Renal pelvis (tissue), 4 donors: ENCODE measurements around the gene PPP2R5E. TPM values are rescaled to one million over a fixed set of nuclear protein-coding genes. Genes with fewer than 3 reads are reported as not detected.
"Not testable (repeated sequence)": the region's sequence is repeated elsewhere in the genome, so short reads cannot be mapped to it uniquely, and the experiment has no call there.

ENCODE experiments used
- DNase-seq: peaks from one replicate; pipeline ENCODE4 v3.0.0-alpha.2; 2013
- polyA plus RNA-seq, 3 donors: library from polyadenylated mRNA; unstranded; fragments of 120-200 nt; gene quantifications; one replicate each; pipeline ENCODE4 v1.2.1, GENCODE V29; 2013; ENCODE audit not compliant: insufficient read length in 3 of 3

The PPP2R5E gene
- polyA plus RNA-seq, 3 donors, result 34.5 to 35.3 (median 34.7) TPM

DNA sequence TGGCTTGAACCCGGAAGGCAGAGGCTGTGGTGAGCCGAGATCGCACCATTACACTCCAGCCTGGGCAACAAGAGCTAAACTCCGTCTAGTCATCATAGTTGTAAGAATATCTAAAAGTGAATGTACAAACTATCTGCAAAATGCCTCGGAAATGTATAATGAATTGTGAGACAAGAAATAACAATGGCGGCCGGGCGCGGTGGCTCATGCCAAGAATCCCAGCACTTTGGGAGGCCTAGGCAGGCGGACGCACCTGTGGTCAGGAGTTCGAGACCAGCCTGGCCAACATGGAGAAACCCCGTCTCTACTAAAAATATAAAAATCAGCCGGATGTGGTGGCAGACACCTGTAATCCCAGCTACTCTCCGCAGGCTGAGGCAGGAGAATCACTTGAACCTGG is 9.7 kb downstream of the PPP2R5E start:
- DNase-seq, result no peak

DNA sequence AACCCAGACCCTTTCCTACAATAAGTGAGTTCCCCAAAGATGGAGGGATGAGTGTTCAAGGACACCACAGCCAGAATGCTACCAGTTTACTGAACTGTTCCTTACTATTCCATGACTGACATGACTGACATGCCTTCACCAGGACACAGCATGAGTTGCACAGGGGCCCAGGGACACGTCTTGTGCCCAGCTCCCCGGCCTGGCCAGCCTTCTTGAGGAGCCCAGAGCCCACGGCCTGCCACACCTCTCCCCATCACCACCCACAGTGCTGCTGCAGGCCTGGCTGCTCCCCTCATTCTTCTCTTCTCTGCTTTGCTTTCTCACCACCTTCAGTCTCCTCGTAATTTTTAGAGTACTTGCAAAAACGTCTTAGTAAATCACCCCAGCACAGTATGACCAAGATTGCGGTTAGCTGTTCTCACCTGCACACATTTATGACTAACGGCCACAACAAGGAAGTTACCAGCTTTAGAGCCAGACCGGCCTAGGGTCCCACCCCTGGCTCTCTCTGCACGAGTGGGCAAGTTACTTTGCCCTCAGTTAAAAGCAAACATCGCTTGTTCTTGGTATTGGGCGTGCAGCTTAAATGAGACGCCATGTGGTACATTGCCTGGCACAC is 18.5 kb downstream of the PPP2R5E start:
- no peak for DNase-seq

DNA sequence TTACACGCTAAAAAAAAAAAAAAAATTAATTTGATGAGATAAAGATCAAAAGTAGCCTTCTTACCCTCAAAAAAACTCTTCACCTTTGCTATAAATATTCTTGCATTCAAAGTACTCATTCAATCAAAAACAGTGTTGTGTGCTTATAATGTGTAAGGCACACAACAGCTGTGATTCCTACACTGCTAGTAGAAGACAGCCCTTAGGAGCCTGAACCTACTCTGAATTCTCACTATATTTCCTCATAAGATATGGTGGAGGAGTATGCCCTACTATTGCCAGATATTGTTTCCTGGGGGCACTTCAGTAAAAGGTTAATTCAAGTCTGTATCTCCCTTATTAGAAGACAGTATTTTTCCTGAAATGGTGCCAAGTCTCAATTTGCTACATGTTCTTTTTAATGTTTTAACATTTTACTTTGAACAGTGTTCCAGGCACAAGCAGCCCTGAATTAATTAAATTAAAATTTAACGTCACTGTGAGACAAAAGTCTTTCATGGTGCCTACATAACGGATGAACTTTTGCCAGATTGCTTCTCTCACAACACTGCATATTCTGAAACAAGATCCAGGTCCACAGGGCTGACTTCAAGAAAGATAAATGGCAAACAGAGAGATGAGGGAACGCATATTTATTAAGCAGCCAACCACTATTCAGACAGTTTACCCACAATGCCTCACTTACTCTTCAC is 19.3 kb downstream of the PPP2R5E start:
- DNase-seq, result no peak

DNA sequence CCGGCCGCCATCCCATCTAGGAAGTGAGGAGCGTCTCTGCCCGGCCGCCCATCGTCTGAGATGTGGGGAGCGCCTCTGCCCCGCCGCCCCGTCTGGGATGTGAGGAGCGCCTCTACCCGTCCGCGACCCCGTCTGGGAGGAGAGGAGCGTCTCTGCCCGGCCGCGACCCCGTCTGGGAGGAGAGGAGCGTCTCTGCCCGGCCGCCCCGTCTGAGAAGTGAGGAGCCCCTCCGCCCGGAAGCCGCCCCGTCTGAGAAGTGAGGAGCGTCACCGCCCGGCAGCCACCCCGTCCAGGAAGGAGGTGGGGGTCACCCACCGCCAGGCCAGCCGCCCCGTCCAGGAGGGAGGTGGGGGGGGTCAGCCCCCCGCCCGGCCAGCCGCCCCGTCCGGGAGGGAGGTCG is 20.7 kb downstream of the PPP2R5E start:
- DNase-seq, result not testable (repeated sequence)

DNA sequence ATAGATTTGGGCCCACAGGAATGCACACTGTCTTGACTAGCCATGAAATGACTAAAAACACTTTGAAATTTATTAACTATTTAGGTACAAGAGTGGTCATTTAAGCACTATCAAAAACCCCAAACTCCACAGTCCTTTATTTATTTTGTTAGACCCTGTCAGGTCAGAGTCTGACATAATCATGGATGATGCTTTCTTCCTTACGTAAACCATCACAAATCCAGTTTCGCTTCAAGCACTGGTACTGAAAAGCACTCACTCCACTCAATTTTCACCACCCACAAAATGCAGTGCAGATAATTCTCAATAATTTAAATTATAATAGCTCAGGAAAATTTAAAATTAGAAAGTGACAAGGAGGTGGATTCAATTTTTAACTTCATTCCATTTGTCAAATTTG is 25.8 kb downstream of the PPP2R5E start:
- no peak for DNase-seq

DNA sequence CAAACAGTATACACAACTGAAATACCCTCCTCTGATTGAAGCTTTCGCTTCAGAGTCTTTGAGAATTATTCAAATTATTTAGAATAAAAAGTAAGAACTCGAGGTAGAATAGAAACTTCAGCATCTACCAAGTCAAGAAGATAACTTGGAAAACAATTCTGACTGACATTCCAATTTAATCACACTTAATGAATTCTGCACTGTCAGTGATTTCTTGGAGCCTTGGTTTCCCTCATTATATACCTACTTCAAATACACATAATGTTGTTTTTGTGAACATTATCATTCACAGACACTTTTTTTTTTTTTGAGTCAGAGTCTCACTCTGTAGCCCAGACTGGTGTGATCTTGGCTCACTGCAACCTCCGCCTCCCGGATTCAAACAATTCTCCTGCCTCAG is 27.9 kb downstream of the PPP2R5E start:
- no peak for DNase-seq

DNA sequence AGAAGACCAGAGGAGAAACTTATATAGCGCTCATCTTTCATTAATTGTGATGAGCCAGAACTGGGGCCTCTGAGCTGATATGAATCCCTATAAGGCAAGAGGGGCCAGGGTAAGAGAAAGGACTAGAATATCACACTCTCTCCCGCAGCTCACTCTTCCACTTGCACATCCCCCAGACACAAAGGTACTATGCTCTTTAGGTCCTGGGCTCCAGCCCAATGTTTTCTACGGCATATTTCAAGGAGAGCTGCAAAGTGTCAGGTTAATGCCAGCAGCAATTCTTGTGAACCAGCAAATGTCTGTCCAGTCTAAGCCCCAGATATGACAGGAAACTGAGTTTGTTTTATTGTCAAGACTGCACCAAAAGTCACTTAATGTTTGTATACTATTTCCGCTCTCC is 29.4 kb downstream of the PPP2R5E start:
- DNase-seq, result no peak

DNA sequence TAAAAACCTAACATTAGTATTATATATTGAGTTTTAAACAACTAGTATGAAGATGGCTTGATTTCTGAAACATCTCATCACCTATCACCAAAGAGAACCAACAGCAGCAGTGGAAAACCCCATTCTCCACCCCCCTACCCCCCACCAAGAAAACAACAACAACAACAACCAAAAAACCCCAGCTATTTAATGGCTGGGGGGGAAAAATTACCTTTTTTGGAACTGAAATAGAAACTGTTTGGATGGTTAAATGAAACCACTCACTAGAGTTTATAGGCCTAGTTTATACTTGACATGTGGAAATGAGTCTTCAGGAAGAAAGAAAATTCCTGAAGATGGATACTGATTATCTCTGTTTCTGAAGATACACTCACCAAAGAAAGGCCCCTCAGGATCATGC is 30.3 kb downstream of the PPP2R5E start:
- DNase-seq, result no peak

DNA sequence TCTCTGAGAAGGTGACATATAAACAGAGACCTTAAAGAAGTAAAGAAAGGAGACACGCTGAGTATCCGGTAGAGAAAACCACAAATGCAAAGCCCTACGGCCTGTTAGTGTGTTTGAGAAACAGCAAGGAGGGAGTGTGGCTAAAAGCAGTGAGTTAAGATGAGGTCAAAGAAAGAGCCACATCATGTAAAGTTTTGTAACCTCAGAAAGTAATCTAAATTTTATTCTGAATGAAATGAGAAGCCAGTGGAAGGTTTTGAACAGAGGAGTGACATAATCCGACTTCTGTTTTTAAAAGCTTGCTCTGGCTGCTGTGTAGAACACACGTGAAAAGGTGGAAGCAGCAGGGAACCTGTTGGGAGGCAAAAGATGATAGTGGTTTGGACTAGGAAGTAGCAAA is 32.6 kb downstream of the PPP2R5E start:
- no peak for DNase-seq

DNA sequence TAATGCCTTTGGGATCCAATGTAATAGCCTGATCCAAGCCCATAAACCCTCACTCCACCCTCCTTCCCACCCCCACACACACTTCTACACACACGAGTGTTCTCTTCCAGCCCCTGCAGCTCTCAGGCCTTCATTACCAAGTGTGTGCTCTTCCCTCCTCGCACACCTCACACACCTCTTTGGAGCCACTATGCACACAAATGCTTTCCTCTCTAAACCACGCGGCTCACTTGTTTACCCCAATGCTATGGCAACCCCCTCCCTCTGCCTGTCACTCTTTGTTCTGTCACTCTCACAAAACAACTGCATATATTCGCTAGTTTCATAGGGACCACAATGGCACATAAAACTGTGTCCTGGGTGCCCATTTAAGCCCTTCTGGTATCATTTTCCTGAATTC is 35.1 kb downstream of the PPP2R5E start:
- DNase-seq, result no peak

DNA sequence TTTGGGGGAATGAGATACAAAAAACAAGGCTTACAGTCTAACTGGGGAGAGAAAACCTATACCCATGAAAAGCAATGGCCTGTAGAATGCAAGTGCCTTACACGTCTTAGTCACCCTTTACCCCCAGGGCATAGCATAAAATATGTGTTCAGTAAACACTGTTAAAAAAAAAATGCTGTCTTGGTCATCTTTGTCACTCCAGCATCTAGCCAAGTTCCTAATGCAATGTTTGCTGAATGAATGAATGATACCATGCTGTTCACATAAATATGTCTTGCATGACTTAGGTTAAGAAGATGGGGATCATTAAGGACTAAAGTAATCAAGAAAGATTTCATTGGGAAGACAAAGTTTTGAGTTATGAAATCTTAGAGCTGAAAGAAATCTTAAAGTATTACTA is 38.5 kb downstream of the PPP2R5E start:
- no peak for DNase-seq

DNA sequence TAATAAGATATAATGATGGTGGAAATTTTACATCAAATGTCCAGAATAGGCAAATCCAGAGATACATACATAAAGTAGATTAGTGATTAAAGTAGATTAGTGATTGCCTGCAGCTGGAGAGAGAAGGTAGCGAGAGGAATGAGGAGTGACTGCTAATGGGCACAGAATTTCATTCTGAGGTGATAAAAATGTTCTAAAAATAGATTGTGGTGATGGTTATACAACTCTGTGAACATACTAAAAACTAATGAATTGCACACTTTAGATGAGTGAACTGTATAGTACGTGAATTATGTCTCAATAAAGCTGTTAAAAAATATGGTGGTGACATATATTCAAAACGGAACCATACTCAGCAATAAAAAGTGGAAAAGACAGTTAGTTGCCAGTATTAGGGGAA is 41.7 kb downstream of the PPP2R5E start:
- no peak for DNase-seq

DNA sequence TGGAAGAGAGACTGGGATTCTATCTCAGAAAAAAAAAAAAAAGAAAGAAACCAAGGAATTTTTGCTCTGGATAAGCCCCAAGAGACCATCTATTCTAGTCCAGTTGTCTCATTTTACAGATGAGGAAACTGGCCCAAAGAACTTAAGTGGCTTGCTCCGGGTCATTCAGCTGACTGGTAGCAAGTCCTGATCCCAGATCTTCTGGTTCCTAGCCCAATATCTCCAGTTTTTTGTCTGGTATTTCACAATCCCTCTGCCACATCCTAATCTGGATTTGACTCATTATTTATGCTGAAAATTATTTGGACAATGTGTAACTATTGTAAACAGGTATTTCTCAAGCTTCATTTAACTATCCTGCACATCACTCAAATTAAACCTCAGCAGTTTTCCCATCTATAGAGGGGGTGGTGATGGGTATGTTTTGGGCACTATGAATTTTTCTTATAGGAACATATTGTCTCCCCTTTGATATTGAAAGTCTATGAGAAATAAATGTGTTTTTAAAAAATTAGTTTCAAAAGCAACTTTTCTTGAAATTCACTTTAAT is 43.4 kb downstream of the PPP2R5E start:
- no peak for DNase-seq

DNA sequence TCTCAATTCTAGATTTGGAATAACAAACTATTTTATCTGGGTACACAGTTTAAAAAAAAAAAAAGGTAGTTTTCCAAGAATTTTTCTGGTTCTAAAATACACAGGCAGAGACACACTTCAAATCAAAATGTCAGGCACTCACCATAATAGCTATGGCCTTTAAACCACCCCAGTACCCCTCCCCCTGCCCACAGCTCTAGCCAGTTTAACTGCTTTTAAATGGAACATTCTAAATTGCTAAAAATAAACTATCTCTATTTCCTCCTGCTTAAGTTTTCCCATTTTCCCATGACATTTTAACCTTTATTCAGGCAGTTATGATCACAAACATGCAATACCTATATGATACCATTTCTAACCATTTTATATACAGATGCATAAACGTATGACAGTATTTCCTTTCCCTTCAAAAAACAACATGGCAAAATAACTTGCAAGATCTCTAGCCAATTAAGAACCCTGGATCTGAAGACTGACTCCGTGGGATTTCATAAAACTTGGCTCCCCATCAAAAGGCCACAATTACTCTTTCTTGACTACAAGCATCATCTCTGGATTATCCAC is 46.3 kb downstream of the PPP2R5E start:
- no peak for DNase-seq

DNA sequence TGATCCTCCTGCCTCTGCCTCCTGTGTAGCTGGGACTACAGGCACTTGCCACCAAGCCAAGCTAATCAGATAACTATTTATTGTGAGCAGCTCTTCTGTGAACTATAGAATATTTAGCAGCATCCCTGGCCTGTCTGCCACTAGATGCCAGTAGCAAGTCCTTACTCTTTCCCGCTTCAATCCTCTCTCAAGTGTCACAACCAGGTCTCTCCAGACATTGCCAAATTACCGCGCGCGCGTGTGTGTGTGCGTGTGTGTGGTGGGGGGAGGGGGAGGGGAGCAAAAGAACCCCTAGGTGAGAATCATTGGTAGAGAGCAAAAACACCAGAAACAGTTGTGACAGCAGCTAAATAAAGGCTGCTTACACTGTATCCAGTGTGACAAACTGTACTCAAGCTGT is 49.9 kb downstream of the PPP2R5E start:
- DNase-seq, result no peak

DNA sequence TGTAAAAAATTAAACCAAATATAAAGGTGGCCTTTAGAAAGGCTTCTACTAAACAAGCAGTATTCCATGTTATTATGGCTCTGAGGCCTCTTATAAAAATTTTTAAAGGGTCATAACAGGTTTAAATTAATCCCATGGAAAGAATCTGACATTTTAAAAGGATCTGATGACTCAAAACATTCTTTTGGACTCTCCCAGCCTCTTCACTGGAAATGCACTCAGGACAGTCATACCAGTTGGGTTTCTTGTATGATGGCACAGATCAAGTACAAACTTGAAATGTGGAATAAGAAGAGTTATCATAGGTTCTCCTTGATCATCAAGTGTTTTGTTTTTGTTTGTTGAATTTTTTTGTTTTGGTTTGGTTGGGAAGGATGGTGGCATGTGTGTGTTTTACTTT is 50.8 kb downstream of the PPP2R5E start:
- DNase-seq, result no peak

DNA sequence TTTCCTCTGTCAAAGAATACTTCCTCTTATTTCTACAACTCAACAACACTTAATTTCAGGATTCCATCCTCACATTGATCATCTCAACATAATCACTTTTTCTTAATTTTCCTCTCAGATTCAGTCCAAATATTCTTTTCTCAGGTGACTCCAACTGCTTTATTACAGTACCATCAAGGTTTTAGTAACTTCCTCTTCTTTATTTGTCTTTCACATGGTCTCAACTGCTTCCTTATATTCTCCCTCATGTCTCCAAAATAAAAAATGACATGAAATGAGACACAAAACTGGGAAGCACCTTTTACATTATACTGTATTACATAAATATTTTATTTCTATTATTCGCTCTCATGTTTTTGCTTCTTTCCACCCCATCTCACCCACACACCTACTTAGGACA is 55.5 kb downstream of the PPP2R5E start:
- DNase-seq, result no peak

DNA sequence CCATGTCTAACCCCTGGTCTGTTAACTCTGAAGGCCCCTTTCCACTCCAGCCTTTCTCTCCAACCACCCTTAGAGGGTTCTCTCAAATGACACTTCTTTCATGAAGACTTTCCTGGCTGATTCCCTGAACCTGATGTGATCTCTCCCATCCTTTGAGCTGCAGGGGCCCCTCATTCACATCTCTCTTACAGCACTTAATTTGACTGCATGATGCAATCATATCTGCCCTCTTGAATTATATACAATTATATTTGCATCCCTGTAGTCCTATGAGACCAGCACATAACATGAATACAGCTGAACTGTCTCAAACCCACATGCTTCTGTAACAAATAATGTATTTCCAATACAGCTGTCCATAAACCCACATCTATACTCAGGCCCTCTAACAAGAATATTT is 56.4 kb downstream of the PPP2R5E start:
- DNase-seq, result no peak

DNA sequence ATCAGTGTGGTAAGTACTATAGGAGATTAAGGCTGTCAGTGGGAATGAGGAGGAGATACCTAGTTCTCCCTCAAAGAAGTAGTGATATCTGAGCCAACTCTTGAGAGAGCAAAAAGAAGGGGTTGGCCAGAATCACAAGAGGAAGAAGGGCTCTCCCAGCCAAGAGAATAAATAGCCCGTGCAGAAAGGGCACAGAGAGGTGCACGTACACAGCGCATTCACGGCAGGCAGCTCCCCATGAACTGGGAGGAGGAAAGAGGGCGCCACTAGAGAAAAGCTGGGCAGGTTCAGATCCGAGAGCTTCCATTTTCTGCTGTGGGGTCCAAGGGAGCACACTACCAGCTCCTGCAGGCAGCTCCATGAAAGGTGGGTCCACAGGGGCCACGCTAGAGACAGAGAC is 59.9 kb downstream of the PPP2R5E start:
- no peak for DNase-seq

DNA sequence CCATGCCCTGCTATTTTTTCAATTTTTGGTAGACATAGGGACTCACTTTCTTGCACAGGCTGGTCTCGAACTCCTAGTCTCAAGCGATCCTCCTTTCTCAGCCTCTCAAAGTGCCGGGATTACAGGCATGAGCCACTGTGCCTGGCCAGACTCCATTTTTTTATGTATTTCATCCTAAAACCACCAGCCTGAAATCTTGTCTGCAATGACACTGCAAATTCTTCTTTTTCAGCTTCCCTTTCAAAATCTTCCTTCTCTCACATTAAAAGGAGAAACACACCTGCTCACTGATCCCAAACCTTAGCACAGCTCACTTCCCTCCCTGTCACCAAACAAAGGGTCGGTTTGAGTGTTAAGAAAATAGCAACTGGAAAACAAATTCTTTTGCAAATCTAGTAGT is 62.6 kb downstream of the PPP2R5E start:
- no peak for DNase-seq

DNA sequence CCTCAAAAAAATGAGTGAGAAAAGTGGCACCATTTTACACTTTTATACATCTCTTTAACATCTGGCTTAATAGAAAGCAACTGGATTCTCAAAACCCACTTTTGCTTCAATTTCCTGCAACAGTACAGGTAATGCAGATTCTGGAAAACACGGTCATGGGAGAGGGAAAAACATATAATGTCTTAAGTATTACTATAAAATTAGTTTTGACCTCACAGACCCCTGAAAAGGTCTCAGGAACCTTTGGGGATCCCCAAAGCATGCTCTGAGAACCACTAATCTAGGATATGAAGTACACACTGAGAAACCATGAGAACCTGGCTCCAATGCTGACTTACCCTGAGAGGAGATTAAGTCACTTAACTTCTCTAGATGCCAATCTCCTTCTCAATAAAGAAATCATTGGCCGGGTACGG is 64.7 kb downstream of the PPP2R5E start:
- no peak for DNase-seq

DNA sequence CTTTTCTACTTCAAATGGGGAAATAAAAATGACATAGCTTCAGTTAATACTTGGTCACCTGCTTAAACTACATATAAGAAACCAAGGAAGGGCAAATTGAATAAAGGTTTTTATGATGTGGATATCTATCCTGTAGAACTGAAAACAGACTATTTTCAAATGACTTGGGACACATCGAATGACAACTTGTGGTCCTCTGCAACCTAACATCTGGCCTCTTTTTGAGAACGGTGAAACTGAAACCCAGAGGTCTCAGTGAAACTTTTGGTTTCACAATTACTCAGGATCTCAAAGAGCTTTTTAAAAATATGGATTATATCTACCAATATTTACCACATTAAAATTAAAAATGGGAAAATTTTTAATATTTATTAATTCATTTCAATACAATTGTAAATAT is 65.2 kb downstream of the PPP2R5E start:
- DNase-seq, result no peak

DNA sequence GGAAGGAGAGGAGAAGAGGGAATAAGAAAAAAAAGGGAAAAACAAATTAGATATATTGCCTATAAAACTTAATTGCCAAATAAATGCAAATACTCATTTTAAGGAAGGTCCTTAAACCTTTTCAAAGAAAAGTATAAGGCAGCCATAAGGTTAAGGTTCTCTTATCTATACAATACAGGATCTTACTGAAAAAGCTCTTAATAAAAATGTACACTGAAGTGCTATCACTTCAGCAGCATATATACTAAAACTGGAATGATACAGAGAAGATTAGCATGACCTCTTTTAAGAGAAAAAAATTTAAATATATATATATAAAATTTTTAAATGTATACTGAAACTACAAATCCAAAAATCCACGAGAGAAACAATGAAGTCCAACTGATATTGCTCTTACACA is 65.6 kb downstream of the PPP2R5E start:
- no peak for DNase-seq

DNA sequence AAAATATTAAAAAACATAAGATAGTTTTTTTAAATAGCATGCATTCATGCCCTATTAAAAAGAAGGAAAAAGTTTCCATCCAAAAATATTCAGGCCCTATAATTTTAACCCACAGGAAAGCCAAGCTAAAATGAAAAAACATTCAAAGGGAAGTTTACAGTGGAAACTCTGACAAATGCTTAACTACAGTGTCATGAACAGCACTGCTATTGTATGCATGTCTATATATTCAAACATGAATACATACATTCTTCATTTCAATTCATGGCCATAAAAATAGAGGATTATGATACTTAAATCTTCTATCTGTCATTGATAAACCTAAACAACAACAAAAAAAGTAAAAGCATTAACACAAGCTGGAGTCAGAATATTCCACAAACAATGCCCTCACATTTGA is 67.4 kb downstream of the PPP2R5E start:
- DNase-seq, result no peak
